GM06990 (cell line): Measurements from ENCODE around the gene UBTF.

Source experiments
- DNase-seq: peaks from one replicate; pipeline ENCODE4 v3.0.0-alpha.2; 2011; ENCODE audit not compliant: insufficient read length; ENCODE audit errors: extremely low read depth
- H3K27me3 ChIP-seq: replicated peaks from 2 replicates; pipeline ENCODE4 v1.6.0; 2011; ENCODE audit warnings: low read length; ENCODE audit not compliant: control insufficient read depth, insufficient read depth
- H3K36me3 ChIP-seq: 2 replicates; pipeline ENCODE4 v1.5.1; 2011; ENCODE audit warnings: low read length; ENCODE audit not compliant: control insufficient read depth, insufficient read depth
- H3K4me3 ChIP-seq: replicated peaks from 2 replicates; pipeline ENCODE4 v1.5.1; 2011; ENCODE audit warnings: low read depth, mild to moderate bottlenecking, control low read depth, low read length
- TF ChIP-seq, protein P1 (sequence below): IDR thresholded peaks from 2 replicates; pipeline ENCODE4 v1.5.1; 2011; ENCODE audit warnings: low read length, control low read depth, mild to moderate bottlenecking, inconsistent platforms; ENCODE audit not compliant: insufficient read depth, poor library complexity, severe bottlenecking

UBTF gene

DNA sequence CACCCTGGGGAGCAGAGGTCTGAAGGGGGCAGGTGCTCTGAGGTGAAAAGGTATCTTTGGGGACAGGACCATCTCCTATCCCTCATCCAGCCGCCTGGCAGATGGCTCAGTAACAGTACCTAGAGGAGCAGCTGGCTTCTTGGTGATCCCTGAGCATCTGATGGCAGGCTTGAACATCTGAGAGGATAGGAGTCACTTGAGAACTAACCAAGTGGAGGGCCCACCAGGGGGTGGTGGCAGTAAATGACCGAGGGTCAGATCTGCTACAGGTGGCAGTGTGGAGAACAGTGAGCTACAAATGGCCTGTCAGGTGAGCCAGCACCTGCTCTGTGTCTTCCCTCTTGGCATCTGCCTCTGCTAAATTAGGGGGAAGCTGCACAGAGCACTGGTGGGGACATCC, 64.0 kb downstream of the UBTF start:
- peaks cover 14% of the 10 kb centered on the region for H3K36me3 ChIP-seq
- TF ChIP-seq, protein P1, sequence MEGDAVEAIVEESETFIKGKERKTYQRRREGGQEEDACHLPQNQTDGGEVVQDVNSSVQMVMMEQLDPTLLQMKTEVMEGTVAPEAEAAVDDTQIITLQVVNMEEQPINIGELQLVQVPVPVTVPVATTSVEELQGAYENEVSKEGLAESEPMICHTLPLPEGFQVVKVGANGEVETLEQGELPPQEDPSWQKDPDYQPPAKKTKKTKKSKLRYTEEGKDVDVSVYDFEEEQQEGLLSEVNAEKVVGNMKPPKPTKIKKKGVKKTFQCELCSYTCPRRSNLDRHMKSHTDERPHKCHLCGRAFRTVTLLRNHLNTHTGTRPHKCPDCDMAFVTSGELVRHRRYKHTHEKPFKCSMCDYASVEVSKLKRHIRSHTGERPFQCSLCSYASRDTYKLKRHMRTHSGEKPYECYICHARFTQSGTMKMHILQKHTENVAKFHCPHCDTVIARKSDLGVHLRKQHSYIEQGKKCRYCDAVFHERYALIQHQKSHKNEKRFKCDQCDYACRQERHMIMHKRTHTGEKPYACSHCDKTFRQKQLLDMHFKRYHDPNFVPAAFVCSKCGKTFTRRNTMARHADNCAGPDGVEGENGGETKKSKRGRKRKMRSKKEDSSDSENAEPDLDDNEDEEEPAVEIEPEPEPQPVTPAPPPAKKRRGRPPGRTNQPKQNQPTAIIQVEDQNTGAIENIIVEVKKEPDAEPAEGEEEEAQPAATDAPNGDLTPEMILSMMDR: no peak
- no peak for DNase-seq

More for the DNA sequence above, 64.0 kb downstream of the UBTF start:
- Histone ChIP-seq H3K4me3 (no peak overlapping the region), H3K27me3 (no peaks in the 10 kb centered on the region)
